Panc1 (cell line): ENCODE results near the gene CA10. TPM values are rescaled to one million over a fixed set of nuclear protein-coding genes. Genes with fewer than 3 reads are reported as not detected.

Source experiments
- ATAC-seq: fragments of 200-7000 bp; cut with Tn5 transposase; 2 replicates; pipeline ENCODE4 v1.9.1; 2020; ENCODE audit warnings: mild to moderate bottlenecking, moderate library complexity
- BruUV-seq: library from RNA; stranded (reverse); fragments of 400-500 nt; replicated peaks from 2 replicates; lab custom pipeline; 2021; lab: Mats Ljungman, UMichigan
- CTCF ChIA-PET: fragments of 300-600 bp; sonication (Branson Sonifier 250); formaldehyde crosslinking; loops from one replicate; lab custom pipeline; 2022; ENCODE audit warnings: antibody characterized with exemption; lab: Charles Lee
- POLR2A ChIA-PET: fragments of 300-600 bp; sonication (Branson Sonifier 250); formaldehyde crosslinking; loops from one replicate; lab custom pipeline; 2022; ENCODE audit warnings: antibody characterized with exemption; lab: Charles Lee
- DNase-seq: peaks from one replicate; pipeline ENCODE4 v3.0.0-alpha.2; 2010; ENCODE audit warnings: low read depth, low spot score
- H3K27ac ChIP-seq: 2 replicates; pipeline ENCODE4 v1.5.1; 2011; ENCODE audit warnings: mild to moderate bottlenecking, low read length, inconsistent platforms
- H3K27me3 ChIP-seq: fragments of 200-500 bp; sonication (Bioruptor generic); 2 replicates; pipeline ENCODE4 v1.6.0; 2014; ENCODE audit warnings: low read length, inconsistent platforms; ENCODE audit not compliant: control insufficient read depth, insufficient read depth
- H3K36me3 ChIP-seq: fragments of 200-500 bp; sonication (Bioruptor generic); 2 replicates; pipeline ENCODE4 v1.5.1; 2014; ENCODE audit warnings: inconsistent platforms, mild to moderate bottlenecking, low read length, moderate library complexity; ENCODE audit not compliant: control insufficient read depth, insufficient read depth
- H3K4me1 ChIP-seq: 2 replicates; pipeline ENCODE4 v1.5.1; 2011; ENCODE audit warnings: inconsistent platforms, mild to moderate bottlenecking, low read length, moderate library complexity; ENCODE audit not compliant: control insufficient read depth, insufficient read depth
- H3K4me3 ChIP-seq, 2 experiments: 2 replicates each; pipeline ENCODE4 v1.5.1; 2011 to 2012; ENCODE audit warnings: low read depth in 2 of 2, low read length in 2 of 2, mild to moderate bottlenecking in 2 of 2, inconsistent platforms in 1 of 2, moderate library complexity in 1 of 2
- H3K9me3 ChIP-seq: fragments of 200-500 bp; sonication (Bioruptor generic); 2 replicates; pipeline ENCODE4 v1.5.1; 2014; ENCODE audit warnings: low read depth, mild to moderate bottlenecking, inconsistent platforms, low read length, moderate library complexity; ENCODE audit not compliant: control insufficient read depth, insufficient read depth
- POLR2AphosphoS5 ChIP-seq: IDR thresholded peaks from 2 replicates; pipeline ENCODE4 v1.6.1; 2012; ENCODE audit warnings: mild to moderate bottlenecking, low read depth, low read length, moderate library complexity
- SIN3A ChIP-seq: IDR thresholded peaks from 2 replicates; pipeline ENCODE4 v1.6.1; 2012; ENCODE audit warnings: low read depth, mild to moderate bottlenecking, low read length, moderate library complexity, borderline replicate concordance; ENCODE audit not compliant: insufficient read depth
- TCF7L2 ChIP-seq: IDR thresholded peaks from 2 replicates; pipeline ENCODE4 v1.6.1; 2011; ENCODE audit warnings: mild to moderate bottlenecking, low read depth, low read length, inconsistent platforms
- in situ Hi-C: cut with HindIII; loops from 2 replicates; pipeline ENCODE4 v1.10.0; 2016; ENCODE audit warnings: low sequenced_read_pairs, low pct_unique_long_range_greater_than_20kb
- intact Hi-C: fragments of 100-400 bp; cut with micrococcal nuclease; formaldehyde crosslinking; loops from one replicate; pipeline ENCODE4 v1.10.0; 2022; ENCODE audit not compliant: unreplicated experiment
- total RNA-seq: library from RNA; stranded (reverse); gene quantifications from one replicate; pipeline ENCODE4 v1.2.1, GENCODE V29; 2021; ENCODE audit not compliant: unreplicated experiment
- TF ChIP-seq, protein P1 (sequence below), 2 experiments: IDR thresholded peaks; 2 replicates each; pipeline ENCODE4 v1.6.1; 2011 to 2012; ENCODE audit warnings: low read depth in 2 of 2, control low read depth in 1 of 2, low read length in 1 of 2, mild to moderate bottlenecking in 1 of 2, moderate library complexity in 1 of 2; ENCODE audit not compliant: insufficient read depth in 1 of 2
- TF ChIP-seq, protein P2 (sequence below): fragments of 450-650 bp; IDR thresholded peaks from 2 replicates; pipeline ENCODE4 v1.5.1; 2017; ENCODE audit warnings: mild to moderate bottlenecking

The CA10 gene
- total RNA-seq, 1 experiment from 2014 or later = not detected

DNA sequence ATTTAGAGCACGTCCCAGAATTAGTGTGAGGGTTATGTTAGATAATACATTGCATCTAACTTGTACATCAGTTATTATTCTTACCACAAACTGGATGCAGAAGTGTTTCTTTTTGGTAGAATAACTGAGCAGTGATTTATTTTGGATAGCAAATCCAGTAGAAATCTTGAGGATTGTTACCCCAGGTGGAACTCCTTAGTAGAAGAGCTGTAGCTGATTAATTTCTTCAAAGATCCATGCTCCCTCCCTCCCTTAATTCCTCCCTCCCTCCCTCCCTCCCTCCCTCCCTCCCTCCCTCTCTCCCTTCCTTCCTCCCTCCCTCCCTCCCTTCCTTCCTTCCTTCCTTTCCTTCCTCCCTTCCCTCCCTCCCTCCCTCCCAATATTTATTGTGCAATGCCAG, 337.7 kb downstream of the CA10 start:
- in situ Hi-C loops = no loop called here

GRCh38 chr17:51820252-51820651, 338.3 kb downstream of the CA10 start:
- TF ChIP-seq POLR2AphosphoS5 (no peak), TCF7L2 (no peak), SIN3A (no peak)
- TF ChIP-seq, protein P1, sequence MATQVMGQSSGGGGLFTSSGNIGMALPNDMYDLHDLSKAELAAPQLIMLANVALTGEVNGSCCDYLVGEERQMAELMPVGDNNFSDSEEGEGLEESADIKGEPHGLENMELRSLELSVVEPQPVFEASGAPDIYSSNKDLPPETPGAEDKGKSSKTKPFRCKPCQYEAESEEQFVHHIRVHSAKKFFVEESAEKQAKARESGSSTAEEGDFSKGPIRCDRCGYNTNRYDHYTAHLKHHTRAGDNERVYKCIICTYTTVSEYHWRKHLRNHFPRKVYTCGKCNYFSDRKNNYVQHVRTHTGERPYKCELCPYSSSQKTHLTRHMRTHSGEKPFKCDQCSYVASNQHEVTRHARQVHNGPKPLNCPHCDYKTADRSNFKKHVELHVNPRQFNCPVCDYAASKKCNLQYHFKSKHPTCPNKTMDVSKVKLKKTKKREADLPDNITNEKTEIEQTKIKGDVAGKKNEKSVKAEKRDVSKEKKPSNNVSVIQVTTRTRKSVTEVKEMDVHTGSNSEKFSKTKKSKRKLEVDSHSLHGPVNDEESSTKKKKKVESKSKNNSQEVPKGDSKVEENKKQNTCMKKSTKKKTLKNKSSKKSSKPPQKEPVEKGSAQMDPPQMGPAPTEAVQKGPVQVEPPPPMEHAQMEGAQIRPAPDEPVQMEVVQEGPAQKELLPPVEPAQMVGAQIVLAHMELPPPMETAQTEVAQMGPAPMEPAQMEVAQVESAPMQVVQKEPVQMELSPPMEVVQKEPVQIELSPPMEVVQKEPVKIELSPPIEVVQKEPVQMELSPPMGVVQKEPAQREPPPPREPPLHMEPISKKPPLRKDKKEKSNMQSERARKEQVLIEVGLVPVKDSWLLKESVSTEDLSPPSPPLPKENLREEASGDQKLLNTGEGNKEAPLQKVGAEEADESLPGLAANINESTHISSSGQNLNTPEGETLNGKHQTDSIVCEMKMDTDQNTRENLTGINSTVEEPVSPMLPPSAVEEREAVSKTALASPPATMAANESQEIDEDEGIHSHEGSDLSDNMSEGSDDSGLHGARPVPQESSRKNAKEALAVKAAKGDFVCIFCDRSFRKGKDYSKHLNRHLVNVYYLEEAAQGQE (IDR thresholded peaks at IDR 0.05; ENCODE audit: insufficient read depth in 1 of 2, low read depth in 2 of 2, low read length in 1 of 2) = no peak
- TF ChIP-seq, protein P2, sequence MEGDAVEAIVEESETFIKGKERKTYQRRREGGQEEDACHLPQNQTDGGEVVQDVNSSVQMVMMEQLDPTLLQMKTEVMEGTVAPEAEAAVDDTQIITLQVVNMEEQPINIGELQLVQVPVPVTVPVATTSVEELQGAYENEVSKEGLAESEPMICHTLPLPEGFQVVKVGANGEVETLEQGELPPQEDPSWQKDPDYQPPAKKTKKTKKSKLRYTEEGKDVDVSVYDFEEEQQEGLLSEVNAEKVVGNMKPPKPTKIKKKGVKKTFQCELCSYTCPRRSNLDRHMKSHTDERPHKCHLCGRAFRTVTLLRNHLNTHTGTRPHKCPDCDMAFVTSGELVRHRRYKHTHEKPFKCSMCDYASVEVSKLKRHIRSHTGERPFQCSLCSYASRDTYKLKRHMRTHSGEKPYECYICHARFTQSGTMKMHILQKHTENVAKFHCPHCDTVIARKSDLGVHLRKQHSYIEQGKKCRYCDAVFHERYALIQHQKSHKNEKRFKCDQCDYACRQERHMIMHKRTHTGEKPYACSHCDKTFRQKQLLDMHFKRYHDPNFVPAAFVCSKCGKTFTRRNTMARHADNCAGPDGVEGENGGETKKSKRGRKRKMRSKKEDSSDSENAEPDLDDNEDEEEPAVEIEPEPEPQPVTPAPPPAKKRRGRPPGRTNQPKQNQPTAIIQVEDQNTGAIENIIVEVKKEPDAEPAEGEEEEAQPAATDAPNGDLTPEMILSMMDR = no peak
- ChIA-PET POLR2A (interaction anchor here (0.5 kb wide), 1 partner anchor 646 kb away, joined by 3 read pairs; no protein-coding TSS in a partner anchor), CTCF (interaction anchor here (0.6 kb wide), 1 partner anchor 26 kb away, joined by 6 read pairs; no protein-coding TSS in a partner anchor)
- in situ Hi-C loops (no loop called here), intact Hi-C loops (loop anchor here (10.0 kb wide), 1 partner anchor 55 kb away; no protein-coding TSS in a partner anchor)
- BruUV-seq = no TSS peak
- Histone ChIP-seq H3K4me1 (no peaks in the 10 kb centered on the region), H3K36me3 (no peaks in the 10 kb centered on the region), H3K9me3 (no peaks in the 10 kb centered on the region), H3K27ac (no peak overlapping the region), H3K4me3 (no peak overlapping the region), H3K27me3 (no peaks in the 10 kb centered on the region; the same call in 1 of the 2 replicates)
- peak; percentile 70; the same call in 1 of the 2 replicates for ATAC-seq
- no peak for DNase-seq

More for the DNA sequence above, 337.7 kb downstream of the CA10 start:
- H3K4me3 ChIP-seq = no peak overlapping the region
- no peaks in the 10 kb centered on the region for H3K4me1 ChIP-seq
- no peaks in the 10 kb centered on the region for H3K9me3 ChIP-seq
- H3K27ac ChIP-seq = no peak overlapping the region
- CTCF ChIA-PET = interaction anchor here (0.6 kb wide), 1 partner anchor 26 kb away, joined by 6 read pairs; no protein-coding TSS in a partner anchor
- no peaks in the 10 kb centered on the region; the same call in 1 of the 2 replicates for H3K27me3 ChIP-seq
- POLR2A ChIA-PET = interaction anchor here (0.5 kb wide), 1 partner anchor 646 kb away, joined by 3 read pairs; no protein-coding TSS in a partner anchor
- ATAC-seq (no peak), DNase-seq (no peak)
- no peak for TF ChIP-seq TCF7L2
- TF ChIP-seq, protein P2 = no peak
- TF ChIP-seq, protein P1 (IDR thresholded peaks at IDR 0.05; ENCODE audit: insufficient read depth in 1 of 2, low read depth in 2 of 2, low read length in 1 of 2) = no peak
- TF ChIP-seq SIN3A = no peak
- TF ChIP-seq POLR2AphosphoS5 = no peak
- no peaks in the 10 kb centered on the region for H3K36me3 ChIP-seq
- BruUV-seq = no TSS peak
- intact Hi-C loops = loop anchor here (10.0 kb wide), 1 partner anchor 56 kb away; no protein-coding TSS in a partner anchor
